OCI-LY7 (cell line): ENCODE data around the gene TNS1.

Experiments
- EZH2phosphoT487 ChIP-seq: fragments of 200-600 bp; sonication (generic); IDR thresholded peaks from 2 replicates; pipeline ENCODE4 v1.6.1; 2018; ENCODE audit warnings: low read depth, borderline replicate concordance, mild to moderate bottlenecking, mixed run types, antibody characterized with exemption, low read length, moderate library complexity, mixed read lengths
- TF ChIP-seq, protein P1 (sequence below): fragments of 200-600 bp; sonication (generic); conservative IDR thresholded peaks from 2 replicates; pipeline ENCODE4 v1.5.1; 2014; ENCODE audit warnings: mild to moderate bottlenecking, antibody characterized with exemption, low read length, moderate library complexity, mixed read lengths

DNA sequence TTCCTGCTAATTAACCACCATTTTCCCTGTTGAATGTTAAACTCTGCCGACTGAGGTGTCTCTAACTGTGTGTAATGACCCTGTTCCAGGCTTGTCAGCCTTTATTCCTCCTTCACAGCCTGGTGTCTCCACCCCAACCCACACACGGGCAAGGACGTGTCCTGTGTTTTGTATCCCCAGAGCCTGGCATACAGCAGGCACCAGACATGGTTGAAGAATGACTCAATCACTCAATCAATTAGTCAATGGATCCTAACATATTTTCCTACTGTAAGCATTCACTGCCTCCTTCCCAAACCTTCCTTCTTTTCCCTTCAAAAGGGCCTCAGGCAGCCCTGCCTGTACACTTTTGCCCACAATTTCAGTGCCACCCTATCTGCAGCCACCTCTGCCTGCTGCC is 2.7 kb upstream of the TNS1 start:
- TF ChIP-seq, protein P1, sequence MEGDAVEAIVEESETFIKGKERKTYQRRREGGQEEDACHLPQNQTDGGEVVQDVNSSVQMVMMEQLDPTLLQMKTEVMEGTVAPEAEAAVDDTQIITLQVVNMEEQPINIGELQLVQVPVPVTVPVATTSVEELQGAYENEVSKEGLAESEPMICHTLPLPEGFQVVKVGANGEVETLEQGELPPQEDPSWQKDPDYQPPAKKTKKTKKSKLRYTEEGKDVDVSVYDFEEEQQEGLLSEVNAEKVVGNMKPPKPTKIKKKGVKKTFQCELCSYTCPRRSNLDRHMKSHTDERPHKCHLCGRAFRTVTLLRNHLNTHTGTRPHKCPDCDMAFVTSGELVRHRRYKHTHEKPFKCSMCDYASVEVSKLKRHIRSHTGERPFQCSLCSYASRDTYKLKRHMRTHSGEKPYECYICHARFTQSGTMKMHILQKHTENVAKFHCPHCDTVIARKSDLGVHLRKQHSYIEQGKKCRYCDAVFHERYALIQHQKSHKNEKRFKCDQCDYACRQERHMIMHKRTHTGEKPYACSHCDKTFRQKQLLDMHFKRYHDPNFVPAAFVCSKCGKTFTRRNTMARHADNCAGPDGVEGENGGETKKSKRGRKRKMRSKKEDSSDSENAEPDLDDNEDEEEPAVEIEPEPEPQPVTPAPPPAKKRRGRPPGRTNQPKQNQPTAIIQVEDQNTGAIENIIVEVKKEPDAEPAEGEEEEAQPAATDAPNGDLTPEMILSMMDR = no peak
- TF ChIP-seq EZH2phosphoT487 = no peak
